Measurements from ENCODE around the gene PGC. TPM values are rescaled to one million over a fixed set of nuclear protein-coding genes. Genes with fewer than 3 reads are reported as not detected.

The PGC gene
- total and polyA plus RNA-seq, 9 of the 15 experiments (the other 6 are each of a cell fraction or from before 2014, with no cell fraction given) = 0.17 to 0.40 TPM; not detected in 7

GRCh38 chr6:41781366-41781730 is 34.2 kb upstream of the PGC start:
- DNase-seq (ENCODE audit: extremely low read depth in 1 of 4, low spot score in 3 of 4) (no peak), FAIRE-seq (no peak), ATAC-seq (no peak)
- BruUV-seq (replicated peaks) = TSS peak; percentile 60
- Histone ChIP-seq H3K9me1 (ENCODE audit: control insufficient read depth, insufficient read depth, low read length) (no peaks in the 10 kb centered on the region), H4K20me1 (replicated peaks; ENCODE audit: control insufficient read depth, insufficient read depth, low read length) (no peaks in the 10 kb centered on the region), H3K4me1 (replicated peaks in 1 of 2; ENCODE audit: control insufficient read depth in 2 of 2, insufficient read depth in 2 of 2, low read length in 2 of 2) (peaks cover 29 to 37% of the 10 kb centered on the region in 2 experiments), H3K4me3 (peak overlapping the region; percentile 69), H3K9ac (ENCODE audit: insufficient read depth in 1 of 2, low read depth in 2 of 2, low read length in 2 of 2) (peak overlapping the region in 1 of 2 experiments; percentile 89; a peak in 1 of 4 replicates), H3K27ac (ENCODE audit: extremely low read depth, low read depth, low read length) (no peak overlapping the region), H3K36me3 (ENCODE audit: control insufficient read depth, insufficient read depth, low read length) (0 out of 3 replicates have a peak, but pooled peaks cover 3% of the 10 kb centered on the region), H3K4me2 (ENCODE audit: insufficient read depth, low read length) (peak overlapping the region; percentile 92), H3K27me3 (ENCODE audit: control insufficient read depth in 2 of 2, insufficient read depth in 2 of 2, low read length in 2 of 2) (no peaks in the 10 kb centered on the region), H3K9me3 (replicated peaks; ENCODE audit: control insufficient read depth, insufficient read depth, low read depth, low read length) (no peaks in the 10 kb centered on the region), H3K79me2 (ENCODE audit: control insufficient read depth, insufficient read depth, low read length) (peaks cover 11% of the 10 kb centered on the region; the same call in 2 of the 3 replicates), H2AFZ (ENCODE audit: low read depth, low read length) (no peak overlapping the region)
- POLR2A ChIA-PET = interaction anchor here (0.7 to 1.0 kb wide), 2 partner anchors 155 to 250 kb away, joined by 3 to 5 read pairs; no protein-coding TSS in a partner anchor
- 31% methylated on average over 3 of the region's 3 CpGs for WGBS (ENCODE audit: insufficient coverage, low coverage, missing lambda C conversion rate)
- intact Hi-C loops (cut with micrococcal nuclease) (loop anchor here (5.0 kb wide), 2 partner anchors 436 to 1096 kb away; partner anchors contain the start of genes MRPS10 and RPL7L1), in situ Hi-C loops (cut with MboI) (loop anchor here (10.0 kb wide), 1 partner anchor 443 kb away; no protein-coding TSS in a partner anchor)
- CTCF ChIA-PET (ENCODE audit: low intra/inter-chr PET ratio) = interaction anchor here (4.3 kb wide), 1 partner anchor 263 kb away, joined by 50 read pairs; no protein-coding TSS in a partner anchor
- TF ChIP-seq ZNF740 (CRISPR knock-in tag; IDR thresholded peaks at IDR 0.05) (peak; percentile 29; the same call in 1 of the 2 replicates), ZNF740 (tag; IDR thresholded peaks at IDR 0.05) (no peak), ZFP30 (CRISPR knock-in tag; IDR thresholded peaks at IDR 0.05; ENCODE audit: borderline replicate concordance) (no peak), KAT8 (IDR thresholded peaks at IDR 0.05; ENCODE audit: low read depth) (no peak), ZC3H11A (IDR thresholded peaks at IDR 0.05; ENCODE audit: low read depth, low read length) (no peak), THRA (IDR thresholded peaks at IDR 0.05) (no peak), DLX4 (CRISPR knock-in tag; IDR thresholded peaks at IDR 0.05) (no peak), ZNF24 (IDR thresholded peaks at IDR 0.05) (no peak), USF2 (CRISPR knock-in tag; IDR thresholded peaks at IDR 0.05) (no peak), EGR1 (conservative IDR thresholded peaks at IDR 0.05) (peak; percentile 34), ZBTB5 (IDR thresholded peaks at IDR 0.05) (no peak), EP300 (IDR thresholded peaks at IDR 0.05; ENCODE audit: low read length) (no peak), NCOA1 (IDR thresholded peaks at IDR 0.05; ENCODE audit: low read depth) (no peak), NR2C2 (CRISPR knock-in tag; IDR thresholded peaks at IDR 0.05) (no peak), NR2C2 (tag; IDR thresholded peaks at IDR 0.05) (no peak), CTCF (IDR thresholded peaks at IDR 0.05 in 2 of 3, conservative IDR thresholded peaks at IDR 0.05 in 1 of 3; ENCODE audit: insufficient read depth in 2 of 3, low read depth in 1 of 3, low read length in 3 of 3) (no peak)
